Glutamatergic neuron (in vitro differentiated cells): ENCODE measurements around the gene RGS19. TPM values are rescaled to one million over a fixed set of nuclear protein-coding genes. Genes with fewer than 3 reads are reported as not detected.

ENCODE experiments used
- DNase-seq: peaks from one replicate; pipeline ENCODE4 v3.0.0; 2022
- H3K27ac Mint-ChIP-seq: one replicate; pipeline ENCODE4 v1.8.0; 2020; ENCODE audit warnings: mild to moderate bottlenecking, mixed read lengths, inconsistent platforms; ENCODE audit not compliant: unreplicated experiment
- H3K27me3 Mint-ChIP-seq: one replicate; pipeline ENCODE4 v1.8.0; 2020; ENCODE audit warnings: mild to moderate bottlenecking, moderate library complexity, mixed read lengths, inconsistent platforms; ENCODE audit not compliant: unreplicated experiment
- H3K36me3 Mint-ChIP-seq: one replicate; pipeline ENCODE4 v1.8.0; 2020; ENCODE audit warnings: mild to moderate bottlenecking, mixed read lengths, inconsistent platforms; ENCODE audit not compliant: unreplicated experiment
- H3K4me1 Mint-ChIP-seq: one replicate; pipeline ENCODE4 v1.8.0; 2020; ENCODE audit warnings: mild to moderate bottlenecking, low read depth, mixed read lengths, inconsistent platforms; ENCODE audit not compliant: unreplicated experiment
- H3K4me3 Mint-ChIP-seq: one replicate; pipeline ENCODE4 v1.8.0; 2020; ENCODE audit warnings: mild to moderate bottlenecking, mixed read lengths, inconsistent platforms; ENCODE audit not compliant: unreplicated experiment
- H3K9me3 Mint-ChIP-seq: one replicate; pipeline ENCODE4 v1.8.0; 2020; ENCODE audit warnings: mild to moderate bottlenecking, moderate library complexity, mixed read lengths, inconsistent platforms; ENCODE audit not compliant: unreplicated experiment
- total RNA-seq: library from RNA; stranded (reverse); fragmentation: NEBNext Ultra II Directional; extraction: Animal tissue kit (Norgen Biotek cat#: 25700); gene quantifications from one replicate; pipeline ENCODE4 v1.2.1, GENCODE V29; 2021; ENCODE audit not compliant: unreplicated experiment
- TF ChIP-seq, protein P1 (sequence below): fragments of 200-600 bp; sonication (generic); IDR thresholded peaks from one replicate; pipeline ENCODE4 v1.5.0; 2021; ENCODE audit not compliant: partially characterized antibody, unreplicated experiment

The RGS19 gene
- total RNA-seq, 1 donor from 2014 or later = 4.4 TPM

GRCh38 chr20:64106981-64107735, 27.8 kb upstream of the RGS19 start, which contains the start of gene NPBWR2:
TSS of gene NPBWR2 (minus strand) at chr20:64107565. CDS start at chr20:64106831, 734 bp downstream.
- DNase-seq = peak; percentile 34
- Mint-ChIP-seq H3K4me1 (peaks cover 8% of the 10 kb centered on the region), H3K4me3 (peak within 1 kb of the TSS; percentile 20), H3K9me3 (peaks cover 12% of the 10 kb centered on the region), H3K27me3 (peaks cover 13% of the 10 kb centered on the region), H3K27ac (no peak within 1 kb of the TSS), H3K36me3 (no peaks in the 10 kb centered on the region)
- TF ChIP-seq, protein P1, sequence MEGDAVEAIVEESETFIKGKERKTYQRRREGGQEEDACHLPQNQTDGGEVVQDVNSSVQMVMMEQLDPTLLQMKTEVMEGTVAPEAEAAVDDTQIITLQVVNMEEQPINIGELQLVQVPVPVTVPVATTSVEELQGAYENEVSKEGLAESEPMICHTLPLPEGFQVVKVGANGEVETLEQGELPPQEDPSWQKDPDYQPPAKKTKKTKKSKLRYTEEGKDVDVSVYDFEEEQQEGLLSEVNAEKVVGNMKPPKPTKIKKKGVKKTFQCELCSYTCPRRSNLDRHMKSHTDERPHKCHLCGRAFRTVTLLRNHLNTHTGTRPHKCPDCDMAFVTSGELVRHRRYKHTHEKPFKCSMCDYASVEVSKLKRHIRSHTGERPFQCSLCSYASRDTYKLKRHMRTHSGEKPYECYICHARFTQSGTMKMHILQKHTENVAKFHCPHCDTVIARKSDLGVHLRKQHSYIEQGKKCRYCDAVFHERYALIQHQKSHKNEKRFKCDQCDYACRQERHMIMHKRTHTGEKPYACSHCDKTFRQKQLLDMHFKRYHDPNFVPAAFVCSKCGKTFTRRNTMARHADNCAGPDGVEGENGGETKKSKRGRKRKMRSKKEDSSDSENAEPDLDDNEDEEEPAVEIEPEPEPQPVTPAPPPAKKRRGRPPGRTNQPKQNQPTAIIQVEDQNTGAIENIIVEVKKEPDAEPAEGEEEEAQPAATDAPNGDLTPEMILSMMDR = no peak

- DNase-seq = peak; percentile 11
- H3K9me3 Mint-ChIP-seq = peaks cover 12% of the 10 kb centered on the region
- TF ChIP-seq, protein P1 = no peak
- no peak overlapping the region for H3K27ac Mint-ChIP-seq
- no peak overlapping the region for H3K4me3 Mint-ChIP-seq
- peaks cover 15% of the 10 kb centered on the region for H3K27me3 Mint-ChIP-seq
- no peaks in the 10 kb centered on the region for H3K36me3 Mint-ChIP-seq
- peaks cover 4% of the 10 kb centered on the region for H3K4me1 Mint-ChIP-seq
Observed at GRCh38 chr20:64106435-64106961, 27.2 kb upstream of the RGS19 start.

- TF ChIP-seq, protein P1 = no peak
- Mint-ChIP-seq H3K4me3 (no peak overlapping the region), H3K4me1 (peaks cover 7% of the 10 kb centered on the region), H3K27ac (no peak overlapping the region), H3K27me3 (peaks cover 20% of the 10 kb centered on the region), H3K36me3 (no peaks in the 10 kb centered on the region), H3K9me3 (peaks cover 9% of the 10 kb centered on the region)
- peak; percentile 7 for DNase-seq
Observed at GRCh38 chr20:64105846-64106434, 26.6 kb upstream of the RGS19 start.

- Mint-ChIP-seq H3K27ac (no peak overlapping the region), H3K36me3 (no peaks in the 10 kb centered on the region), H3K9me3 (peaks cover 9% of the 10 kb centered on the region), H3K4me3 (no peak overlapping the region), H3K4me1 (peaks cover 7% of the 10 kb centered on the region), H3K27me3 (peaks cover 21% of the 10 kb centered on the region)
- TF ChIP-seq, protein P1 = no peak
- peak; percentile 15 for DNase-seq
Observed at GRCh38 chr20:64104667-64105451, 25.5 kb upstream of the RGS19 start.
